Tibial nerve (tissue), 4 donors: ENCODE results near the gene RNF213. TPM values are rescaled to one million over a fixed set of nuclear protein-coding genes. Genes with fewer than 3 reads are reported as not detected.

Source experiments
- DNase-seq, 2 donors: peaks; one replicate each; pipeline ENCODE4 v3.0.0-alpha.2; 2019; ENCODE audit warnings: low spot score in 2 of 2
- H3K27ac ChIP-seq, 4 donors: fragments of 200-600 bp; sonication (generic) in 3 of 4; one replicate each; pipeline ENCODE4 v1.5.1; 2017 to 2019; ENCODE audit warnings: mild to moderate bottlenecking in 1 of 4
- H3K27me3 ChIP-seq, 2 donors: fragments of 200-600 bp; sonication (generic) in 1 of 2; one replicate each; pipeline versions ENCODE4 v1.5.1 to v1.6.0; 2017 to 2019
- H3K36me3 ChIP-seq, 3 donors: fragments of 200-600 bp; sonication (generic); one replicate each; pipeline ENCODE4 v1.5.1; 2018 to 2019
- H3K4me1 ChIP-seq, 4 donors: fragments of 200-600 bp; sonication (generic) in 3 of 4; one replicate each; pipeline ENCODE4 v1.5.1; 2017 to 2019
- H3K4me3 ChIP-seq, 4 donors: fragments of 200-600 bp; sonication (generic) in 3 of 4; one replicate each; pipeline ENCODE4 v1.5.1; 2017 to 2019; ENCODE audit warnings: mild to moderate bottlenecking in 1 of 4, moderate library complexity in 1 of 4
- H3K9me3 ChIP-seq, 4 donors: fragments of 200-600 bp; sonication (generic) in 3 of 4; one replicate each; pipeline ENCODE4 v1.5.1; 2017 to 2019
- EP300 ChIP-seq, 2 donors: sonication (generic); formaldehyde crosslinking; IDR thresholded peaks; one replicate each; pipeline ENCODE4 v1.6.1; 2017; ENCODE audit warnings: antibody characterized with exemption in 2 of 2, mild to moderate bottlenecking in 1 of 2
- POLR2A ChIP-seq, 2 donors: fragments of 450-650 bp; IDR thresholded peaks; one replicate each; pipeline ENCODE4 v1.6.1; 2017; ENCODE audit warnings: antibody characterized with exemption in 2 of 2, mild to moderate bottlenecking in 2 of 2, moderate library complexity in 2 of 2
- WGBS, 2 donors: methylation state at CpG; one replicate each; pipeline ENCODE4 v1.1.5; 2018; 5-methylcytosine and 5-hydroxymethylcytosine counted together
- total RNA-seq, 4 donors: library from RNA; depleted of rRNA; stranded (reverse); fragments of >200 nt; gene quantifications; one replicate each; pipeline ENCODE4 v1.1.0, GENCODE V29; 2016
- TF ChIP-seq, protein P1 (sequence below), 5 experiments: fragments of 200-600 bp in 3 of 5; fragments of 450-650 bp in 2 of 5; sonication (generic) in 3 of 5; IDR thresholded peaks; one replicate each; pipeline ENCODE4 v1.5.1; 2016 to 2019; ENCODE audit warnings: antibody characterized with exemption in 5 of 5, mild to moderate bottlenecking in 3 of 5, moderate library complexity in 2 of 5

The RNF213 gene
- total RNA-seq, 4 donors from 2014 or later: 107 to 148 (median 119) TPM

- no peak for DNase-seq
Observed at GRCh38 chr17:80422981-80423380, 162.3 kb downstream of the RNF213 start.

DNA sequence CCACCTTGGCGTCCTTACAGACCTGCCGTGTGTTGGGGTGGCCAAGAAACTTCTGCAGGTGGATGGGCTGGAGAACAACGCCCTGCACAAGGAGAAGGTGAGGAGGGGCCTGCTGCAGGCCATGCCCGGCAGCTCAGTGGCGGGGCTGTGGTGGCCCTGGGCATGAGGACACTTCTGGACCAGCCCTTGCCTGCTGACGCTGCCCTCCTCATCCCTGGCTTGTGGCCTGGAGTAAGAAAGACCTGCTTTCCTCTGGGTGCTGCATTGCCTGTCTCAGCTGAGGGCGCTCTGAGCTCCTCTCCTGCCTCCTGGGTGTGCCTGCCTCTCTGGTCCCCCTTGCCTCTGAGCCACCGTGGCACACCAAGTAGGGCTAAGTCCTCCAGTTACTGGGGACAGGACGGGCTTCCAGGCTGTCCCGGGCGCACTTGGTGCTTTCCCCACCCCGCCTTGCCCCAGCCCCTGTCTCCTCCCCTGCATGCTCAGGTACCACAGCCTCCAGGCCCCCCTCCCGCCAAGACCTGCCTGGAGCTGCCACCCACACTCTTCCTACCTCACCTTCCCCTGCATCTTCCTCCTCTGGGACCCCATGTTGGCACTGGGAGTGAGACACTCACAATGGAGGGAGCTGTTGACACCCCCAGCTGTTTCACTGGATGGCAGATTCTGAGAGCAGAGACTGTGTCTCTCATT lies 163.0 kb downstream of the RNF213 start:
- Histone ChIP-seq H3K4me1 (peaks cover 0 to 9% (median 3%) of the 10 kb centered on the region in 4 donors), H3K9me3 (no peaks in the 10 kb centered on the region), H3K27ac (no peak overlapping the region), H3K36me3 (peaks cover 0 to 53% (median 0%) of the 10 kb centered on the region in 3 donors), H3K27me3 (no peaks in the 10 kb centered on the region), H3K4me3 (no peak overlapping the region)
- DNase-seq: no peak
- 69 to 80% methylated on average over 12 of the region's 13 CpGs for WGBS, 2 donors
- no peak for TF ChIP-seq EP300 (IDR thresholded peaks at IDR 0.05)

More at GRCh38 chr17:80422981-80423380, 162.3 kb downstream of the RNF213 start:
- Histone ChIP-seq H3K27ac (no peak overlapping the region), H3K27me3 (no peaks in the 10 kb centered on the region), H3K4me1 (peaks cover 0 to 9% (median 3%) of the 10 kb centered on the region in 4 donors), H3K9me3 (no peaks in the 10 kb centered on the region), H3K36me3 (peaks cover 0 to 53% (median 0%) of the 10 kb centered on the region in 3 donors), H3K4me3 (no peak overlapping the region)
- TF ChIP-seq, protein P1, sequence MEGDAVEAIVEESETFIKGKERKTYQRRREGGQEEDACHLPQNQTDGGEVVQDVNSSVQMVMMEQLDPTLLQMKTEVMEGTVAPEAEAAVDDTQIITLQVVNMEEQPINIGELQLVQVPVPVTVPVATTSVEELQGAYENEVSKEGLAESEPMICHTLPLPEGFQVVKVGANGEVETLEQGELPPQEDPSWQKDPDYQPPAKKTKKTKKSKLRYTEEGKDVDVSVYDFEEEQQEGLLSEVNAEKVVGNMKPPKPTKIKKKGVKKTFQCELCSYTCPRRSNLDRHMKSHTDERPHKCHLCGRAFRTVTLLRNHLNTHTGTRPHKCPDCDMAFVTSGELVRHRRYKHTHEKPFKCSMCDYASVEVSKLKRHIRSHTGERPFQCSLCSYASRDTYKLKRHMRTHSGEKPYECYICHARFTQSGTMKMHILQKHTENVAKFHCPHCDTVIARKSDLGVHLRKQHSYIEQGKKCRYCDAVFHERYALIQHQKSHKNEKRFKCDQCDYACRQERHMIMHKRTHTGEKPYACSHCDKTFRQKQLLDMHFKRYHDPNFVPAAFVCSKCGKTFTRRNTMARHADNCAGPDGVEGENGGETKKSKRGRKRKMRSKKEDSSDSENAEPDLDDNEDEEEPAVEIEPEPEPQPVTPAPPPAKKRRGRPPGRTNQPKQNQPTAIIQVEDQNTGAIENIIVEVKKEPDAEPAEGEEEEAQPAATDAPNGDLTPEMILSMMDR (IDR thresholded peaks at IDR 0.05): no peak
- TF ChIP-seq POLR2A (IDR thresholded peaks at IDR 0.05) (no peak), EP300 (IDR thresholded peaks at IDR 0.05) (peak in 1 of 2 donors; percentile 6)
- 60 to 81% methylated on average over 13 to 18 of the region's 20 CpGs for WGBS, 2 donors

GRCh38 chr17:80424261-80424660 lies 163.6 kb downstream of the RNF213 start:
- Histone ChIP-seq H3K4me1 (peaks cover 0 to 9% (median 3%) of the 10 kb centered on the region in 4 donors), H3K27me3 (no peaks in the 10 kb centered on the region), H3K9me3 (no peaks in the 10 kb centered on the region), H3K36me3 (peaks cover 0 to 55% (median 0%) of the 10 kb centered on the region in 3 donors), H3K27ac (no peak overlapping the region), H3K4me3 (no peak overlapping the region)
- WGBS, 2 donors: 83 to 87% methylated on average over 7 to 8 of the region's 8 CpGs
- TF ChIP-seq, protein P1 (IDR thresholded peaks at IDR 0.05): no peak
- TF ChIP-seq EP300 (IDR thresholded peaks at IDR 0.05) (no peak), POLR2A (IDR thresholded peaks at IDR 0.05) (no peak)
- DNase-seq: no peak

DNA sequence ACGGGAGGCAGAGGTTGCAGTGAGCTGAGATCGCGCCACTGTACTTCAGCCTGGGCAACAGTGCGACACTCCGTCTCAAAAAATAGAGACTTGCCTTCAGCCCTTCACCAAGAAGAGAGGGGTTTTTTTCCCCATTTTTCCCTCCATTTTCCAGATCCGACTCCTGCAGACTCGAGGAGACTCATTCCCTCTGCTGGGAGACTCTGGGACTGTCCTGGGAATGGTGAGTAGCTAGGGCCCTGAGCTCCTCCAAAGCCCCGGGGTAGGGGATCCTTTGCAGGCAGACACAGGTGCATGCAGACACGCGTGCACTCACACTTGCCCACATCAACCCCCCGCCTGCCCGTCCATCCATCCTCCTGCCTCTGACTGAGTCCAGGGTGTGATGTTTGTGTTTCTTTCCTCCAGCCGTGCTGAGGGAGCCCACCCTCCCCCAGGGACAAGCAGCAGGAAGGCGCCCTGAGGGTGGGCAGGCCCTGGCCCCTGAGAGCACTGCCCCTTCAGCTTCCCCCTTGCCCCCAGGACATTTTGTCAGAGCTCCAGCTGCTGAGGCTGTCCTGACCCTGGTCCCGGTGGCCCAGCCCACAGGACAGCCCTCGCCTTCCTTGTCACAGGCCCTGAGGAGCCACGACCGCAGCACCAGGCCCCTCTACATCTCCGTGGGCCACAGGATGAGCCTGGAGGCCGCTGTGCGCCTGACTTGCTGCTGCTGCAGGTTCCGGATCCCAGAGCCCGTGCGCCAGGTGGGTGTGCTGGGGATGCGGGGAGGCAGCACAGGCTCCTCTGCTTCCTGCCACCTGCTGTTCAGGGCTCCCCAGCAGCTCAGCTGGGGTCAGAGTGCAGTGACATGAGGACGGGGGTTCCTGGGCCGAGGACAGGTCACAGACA lies 164.5 kb downstream of the RNF213 start:
- 76 to 78% methylated on average over 22 to 24 of the region's 27 CpGs for WGBS, 2 donors

DNA sequence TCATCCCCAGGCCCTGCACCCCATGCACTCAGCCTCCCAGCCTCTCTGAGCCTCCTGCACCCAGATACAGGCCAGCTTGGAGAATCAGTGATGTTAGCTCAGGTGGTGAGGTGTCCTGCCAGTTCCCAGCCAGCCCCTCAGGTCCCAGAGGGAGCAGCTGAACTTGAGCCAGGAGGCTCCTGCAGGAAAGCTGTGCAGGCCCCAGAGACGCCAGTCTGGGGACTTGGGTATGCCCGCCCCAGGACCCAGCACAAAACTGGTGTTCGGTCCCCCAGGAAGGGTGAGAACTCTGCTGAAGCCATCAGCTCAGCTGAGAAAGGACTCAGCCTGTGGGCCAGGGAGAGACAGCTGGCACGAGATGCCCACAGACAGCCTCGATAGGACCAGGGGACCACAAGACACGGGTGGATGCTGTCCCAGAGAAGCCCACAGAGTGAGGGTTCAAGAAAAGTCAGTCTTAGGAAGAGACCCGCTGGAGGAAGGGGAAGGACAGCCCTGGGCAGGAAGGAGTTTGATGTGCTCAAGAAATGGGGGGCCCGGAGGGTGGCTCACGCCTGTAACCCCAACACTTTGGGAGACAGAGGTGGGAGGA lies 165.3 kb downstream of the RNF213 start:
- Histone ChIP-seq H3K4me1 (peaks cover 0 to 9% (median 3%) of the 10 kb centered on the region in 4 donors), H3K27ac (no peak overlapping the region), H3K27me3 (no peaks in the 10 kb centered on the region), H3K4me3 (no peak overlapping the region), H3K9me3 (no peaks in the 10 kb centered on the region), H3K36me3 (peaks cover 0 to 55% (median 0%) of the 10 kb centered on the region in 3 donors)
- no peak for DNase-seq
- TF ChIP-seq, protein P1 (IDR thresholded peaks at IDR 0.05): no peak
- no peak for TF ChIP-seq POLR2A (IDR thresholded peaks at IDR 0.05)
- no peak for TF ChIP-seq EP300 (IDR thresholded peaks at IDR 0.05)
- 90 to 92% methylated on average over 9 of the region's 9 CpGs for WGBS, 2 donors

More for the DNA sequence above, 164.5 kb downstream of the RNF213 start:
- no peak for TF ChIP-seq EP300 (IDR thresholded peaks at IDR 0.05)
- Histone ChIP-seq H3K9me3 (no peaks in the 10 kb centered on the region), H3K4me1 (peaks cover 0 to 9% (median 3%) of the 10 kb centered on the region in 4 donors), H3K4me3 (no peak overlapping the region), H3K27ac (no peak overlapping the region), H3K27me3 (no peaks in the 10 kb centered on the region), H3K36me3 (peaks cover 0 to 55% (median 0%) of the 10 kb centered on the region in 3 donors)
- no peak for DNase-seq
